GM23248 (cell line): Measurements from ENCODE around the gene RBM10. TPM values are rescaled to one million over a fixed set of nuclear protein-coding genes. Genes with fewer than 3 reads are reported as not detected.

Experiments
- DNase-seq: peaks from one replicate; pipeline ENCODE4 v3.0.0-alpha.2; 2015
- H2AFZ ChIP-seq: fragments of 200-600 bp; sonication (generic); 2 replicates; pipeline ENCODE4 v1.6.1; 2016; ENCODE audit warnings: antibody characterized with exemption
- H3F3A ChIP-seq: fragments of 200-600 bp; sonication (generic); 2 replicates; pipeline ENCODE4 v1.6.1; 2016; ENCODE audit warnings: mild to moderate bottlenecking, antibody characterized with exemption, mixed run types; ENCODE audit not compliant: insufficient read depth
- H3K27ac ChIP-seq: fragments of 200-600 bp; sonication (generic); 2 replicates; pipeline ENCODE4 v1.5.1; 2016; ENCODE audit warnings: mild to moderate bottlenecking
- H3K27me3 ChIP-seq: fragments of 200-600 bp; sonication (generic); replicated peaks from 2 replicates; pipeline ENCODE4 v1.6.1; 2016; ENCODE audit warnings: mild to moderate bottlenecking; ENCODE audit not compliant: insufficient read depth
- H3K36me3 ChIP-seq: fragments of 200-600 bp; sonication (generic); 2 replicates; pipeline ENCODE4 v1.6.1; 2016; ENCODE audit warnings: low read depth, mild to moderate bottlenecking
- H3K4me1 ChIP-seq: fragments of 200-600 bp; sonication (generic); 2 replicates; pipeline ENCODE4 v1.6.1; 2016; ENCODE audit warnings: mild to moderate bottlenecking; ENCODE audit not compliant: insufficient read depth
- H3K4me2 ChIP-seq: fragments of 200-600 bp; sonication (generic); one replicate; pipeline ENCODE4 v1.6.1; 2016; ENCODE audit warnings: mild to moderate bottlenecking; ENCODE audit not compliant: unreplicated experiment
- H3K4me3 ChIP-seq: fragments of 200-600 bp; sonication (generic); 2 replicates; pipeline ENCODE4 v1.5.1; 2016; ENCODE audit warnings: mild to moderate bottlenecking
- H3K79me2 ChIP-seq: fragments of 200-600 bp; sonication (generic); 2 replicates; pipeline ENCODE4 v1.6.1; 2016; ENCODE audit warnings: mild to moderate bottlenecking; ENCODE audit not compliant: insufficient read depth
- H3K9ac ChIP-seq: fragments of 200-600 bp; sonication (generic); 2 replicates; pipeline ENCODE4 v1.6.1; 2016; ENCODE audit warnings: mild to moderate bottlenecking
- H3K9me2 ChIP-seq: fragments of 200-600 bp; sonication (generic); 2 replicates; pipeline ENCODE4 v1.6.1; 2016; ENCODE audit warnings: mixed run types, mild to moderate bottlenecking, moderate library complexity; ENCODE audit not compliant: insufficient read depth
- H3K9me3 ChIP-seq: fragments of 200-600 bp; sonication (generic); one replicate; pipeline ENCODE4 v1.6.1; 2017; ENCODE audit warnings: low read depth
- H4K20me1 ChIP-seq: fragments of 200-600 bp; sonication (generic); 2 replicates; pipeline ENCODE4 v1.6.0; 2016; ENCODE audit not compliant: insufficient read depth
- EZH2 ChIP-seq: fragments of 200-600 bp; sonication (generic); IDR thresholded peaks from 2 replicates; pipeline ENCODE4 v1.6.1; 2018; ENCODE audit warnings: antibody characterized with exemption, mild to moderate bottlenecking; ENCODE audit not compliant: insufficient read depth, poor library complexity, severe bottlenecking
- EZH2phosphoT487 ChIP-seq: fragments of 200-600 bp; sonication (generic); IDR thresholded peaks from 2 replicates; pipeline ENCODE4 v1.6.1; 2018; ENCODE audit warnings: antibody characterized with exemption, moderate library complexity, mild to moderate bottlenecking, low read depth; ENCODE audit not compliant: insufficient read depth
- WGBS, 2 experiments: methylation state at CpG; one replicate each; pipeline ENCODE4 v1.1.6; 2015 to 2017; ENCODE audit warnings: low lambda C conversion rate in 2 of 2, low coverage in 1 of 2; ENCODE audit errors: missing lambda C conversion rate in 2 of 2; 5-methylcytosine and 5-hydroxymethylcytosine counted together
- in situ Hi-C: fragments of 300-500 bp; cut with MboI; formaldehyde crosslinking; loops from 2 replicates; pipeline ENCODE4 v1.15.0; 2020
- polyA plus RNA-seq: library from polyadenylated mRNA; unstranded; fragments of >200 nt; fragmentation: Nextera tagmentation; extraction: Ambion mirVana; gene quantifications from 2 replicates; pipeline ENCODE4 v1.2.1, GENCODE V29; 2016
- total RNA-seq: library from RNA; depleted of rRNA; stranded (reverse); fragments of >200 nt; shearing (Covaris generic); gene quantifications from 2 replicates; pipeline ENCODE4 v1.2.3, GENCODE V29; 2014

RBM10 gene
- total and polyA plus RNA-seq, 2 experiments from 2014 or later = 30.6 to 40.1 TPM

DNA sequence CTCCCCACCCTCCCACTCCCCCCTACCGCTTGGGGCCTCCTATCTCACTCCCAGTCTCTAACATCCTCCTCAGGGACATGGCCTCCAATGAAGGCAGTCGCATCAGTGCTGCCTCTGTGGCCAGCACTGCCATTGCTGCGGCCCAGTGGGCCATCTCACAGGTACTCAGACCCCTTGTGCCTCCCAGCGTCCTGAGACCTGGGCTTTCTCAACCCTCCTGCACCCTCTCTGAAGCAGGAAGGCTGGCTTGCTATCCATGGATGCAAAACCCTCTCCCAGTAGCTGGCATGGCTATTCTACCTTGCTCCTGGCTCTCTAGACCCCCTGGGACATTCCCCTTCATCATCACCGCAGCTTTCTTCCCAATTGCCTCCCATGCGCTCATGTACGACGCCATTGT is 35.3 kb downstream of the RBM10 start:
- Histone ChIP-seq H3K9ac (no peak overlapping the region), H3K9me2 (no peaks in the 10 kb centered on the region), H3K9me3 (no peaks in the 10 kb centered on the region), H4K20me1 (no peaks in the 10 kb centered on the region), H3K27ac (no peak overlapping the region), H3K4me3 (no peak overlapping the region), H3K27me3 (no peaks in the 10 kb centered on the region), H3K79me2 (no peaks in the 10 kb centered on the region), H3F3A (no peaks in the 10 kb centered on the region), H2AFZ (no peak overlapping the region), H3K36me3 (no peaks in the 10 kb centered on the region), H3K4me1 (no peaks in the 10 kb centered on the region; the same call in 1 of the 2 replicates), H3K4me2 (no peak overlapping the region)
- TF ChIP-seq EZH2 (no peak), EZH2phosphoT487 (no peak)
- WGBS, 2 experiments = 69 to 75% methylated on average over 5 to 6 of the region's 8 CpGs
- no peak for DNase-seq
- in situ Hi-C loops = no loop called here

DNA sequence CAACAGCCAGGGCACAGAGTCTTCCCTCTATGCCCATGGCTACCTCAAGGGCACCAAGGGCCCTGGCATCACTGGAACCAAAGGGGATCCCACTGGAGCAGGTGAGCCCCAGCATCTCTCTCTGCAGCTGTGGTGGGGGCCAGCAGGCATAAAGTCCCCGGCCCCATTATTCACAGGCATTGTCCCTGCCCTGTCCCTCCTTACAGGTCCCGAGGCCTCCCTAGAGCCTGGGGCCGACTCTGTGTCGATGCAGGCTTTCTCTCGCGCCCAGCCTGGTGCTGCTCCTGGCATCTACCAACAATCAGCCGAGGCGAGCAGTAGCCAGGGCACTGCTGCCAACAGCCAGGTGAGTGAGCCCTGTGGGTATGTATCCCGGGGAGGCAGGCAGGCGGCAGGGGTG is 36.3 kb downstream of the RBM10 start:
- TF ChIP-seq EZH2 (no peak), EZH2phosphoT487 (no peak)
- H3K27ac ChIP-seq = no peak overlapping the region

DNA sequence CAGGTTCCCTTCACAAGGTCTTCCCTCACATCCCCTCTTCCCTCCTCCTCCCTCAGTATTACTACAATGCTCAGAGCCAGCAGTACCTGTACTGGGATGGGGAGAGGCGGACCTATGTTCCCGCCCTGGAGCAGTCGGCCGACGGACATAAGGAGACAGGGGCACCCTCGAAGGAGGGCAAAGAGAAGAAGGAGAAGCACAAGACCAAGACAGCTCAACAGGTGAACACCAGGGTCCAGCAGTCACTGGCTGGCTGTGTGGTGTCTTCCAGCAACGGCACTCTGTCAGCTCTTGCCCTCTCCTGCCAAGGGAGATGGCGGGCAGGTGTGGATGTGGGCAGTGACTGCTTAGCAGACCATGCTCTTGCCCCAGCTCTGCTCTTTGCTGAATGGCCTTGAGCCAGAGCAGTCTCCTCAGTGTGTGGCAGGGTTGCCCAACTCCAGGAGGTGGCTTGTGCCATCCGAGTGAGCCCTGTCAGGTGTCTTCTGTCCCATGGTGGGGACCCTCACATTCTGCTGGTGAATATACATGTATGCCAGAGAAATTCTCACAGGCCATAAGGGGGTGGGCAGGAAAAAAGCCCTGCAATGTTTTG is 37.2 kb downstream of the RBM10 start:
- H3K4me1 ChIP-seq = no peaks in the 10 kb centered on the region; the same call in 1 of the 2 replicates
- TF ChIP-seq EZH2phosphoT487 (no peak), EZH2 (no peak)
- H3K4me2 ChIP-seq = no peak overlapping the region
- in situ Hi-C loops = no loop called here
- H3K79me2 ChIP-seq = no peaks in the 10 kb centered on the region
- no peaks in the 10 kb centered on the region for H3K9me2 ChIP-seq
- H4K20me1 ChIP-seq = no peaks in the 10 kb centered on the region
- no peaks in the 10 kb centered on the region for H3K27me3 ChIP-seq
- 89 to 100% methylated on average over 6 to 9 of the region's 9 CpGs for whole genome bisulfite sequencing, 2 experiments
- H3K9ac ChIP-seq = no peak overlapping the region
- no peak for DNase-seq
- no peak overlapping the region for H3K27ac ChIP-seq
- no peaks in the 10 kb centered on the region for H3K36me3 ChIP-seq
- no peaks in the 10 kb centered on the region for H3K9me3 ChIP-seq
- H3K4me3 ChIP-seq = no peak overlapping the region
- H3F3A ChIP-seq = no peaks in the 10 kb centered on the region
- no peak overlapping the region for H2AFZ ChIP-seq

More for the DNA sequence above, 36.3 kb downstream of the RBM10 start:
- DNase-seq = no peak
- Histone ChIP-seq H3K9me2 (no peaks in the 10 kb centered on the region), H3K27me3 (no peaks in the 10 kb centered on the region), H3K36me3 (no peaks in the 10 kb centered on the region), H3K79me2 (no peaks in the 10 kb centered on the region), H3K9ac (no peak overlapping the region), H3K4me1 (no peaks in the 10 kb centered on the region; the same call in 1 of the 2 replicates), H3K4me2 (no peak overlapping the region), H4K20me1 (no peaks in the 10 kb centered on the region), H2AFZ (no peak overlapping the region), H3K4me3 (no peak overlapping the region), H3F3A (no peaks in the 10 kb centered on the region), H3K9me3 (no peaks in the 10 kb centered on the region)
- in situ Hi-C loops = no loop called here
- 93 to 100% methylated on average over 2 to 6 of the region's 10 CpGs for WGBS, 2 experiments

DNA sequence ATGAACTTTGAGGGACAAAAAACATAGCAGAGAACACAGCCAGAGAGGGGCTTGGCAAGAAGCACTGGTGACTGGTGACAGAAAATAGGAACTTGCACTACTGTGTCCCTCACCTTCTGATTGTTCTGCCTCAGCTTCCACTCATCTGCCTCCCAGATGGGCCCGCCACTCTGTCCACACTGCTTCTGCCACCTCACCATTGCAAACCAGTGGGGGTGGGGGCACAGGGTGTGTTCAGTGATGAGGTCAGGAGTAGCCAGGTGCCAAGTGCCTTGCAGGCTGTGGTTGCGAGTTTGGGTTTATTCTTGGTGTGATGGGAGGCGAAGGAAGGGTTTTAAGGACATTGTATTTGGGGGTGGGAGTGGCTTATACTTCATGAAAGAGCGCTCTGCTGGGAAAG is 39.5 kb downstream of the RBM10 start:
- DNase-seq = no peak
- H3K27me3 ChIP-seq = no peaks in the 10 kb centered on the region
- 95 to 96% methylated on average over 4 of the region's 4 CpGs for WGBS, 2 experiments

More for the DNA sequence above, 39.5 kb downstream of the RBM10 start:
- H4K20me1 ChIP-seq = no peaks in the 10 kb centered on the region
- H3K9ac ChIP-seq = no peak overlapping the region
- H3F3A ChIP-seq = no peaks in the 10 kb centered on the region
- no peaks in the 10 kb centered on the region for H3K79me2 ChIP-seq
- H3K4me3 ChIP-seq = no peak overlapping the region
- no peak overlapping the region for H3K4me2 ChIP-seq
- no peak overlapping the region for H2AFZ ChIP-seq
- H3K9me2 ChIP-seq = no peaks in the 10 kb centered on the region
- no peaks in the 10 kb centered on the region for H3K9me3 ChIP-seq
- no peaks in the 10 kb centered on the region for H3K36me3 ChIP-seq
- H3K4me1 ChIP-seq = no peaks in the 10 kb centered on the region
- in situ Hi-C loops = no loop called here
- TF ChIP-seq EZH2phosphoT487 (no peak), EZH2 (no peak)
- H3K27ac ChIP-seq = no peak overlapping the region
